Activated CD8-positive, alpha-beta memory T cell treated with anti-CD3 and anti-CD28 coated beads, Interleukin-2, amount 10 ng/mL, durations not matched to agents 7 days and 5 days (primary cell): ENCODE data around the gene SYCE3. TPM values are rescaled to one million over a fixed set of nuclear protein-coding genes. Genes with fewer than 3 reads are reported as not detected.

Experiments
- ATAC-seq: fragments of 150-1000 bp; cut with Tn5 transposase; one replicate; pipeline ENCODE4 v1.10.0; 2021; ENCODE audit warnings: moderate library complexity
- CTCF ChIA-PET: fragments of 350-600 bp; sonication (Branson Sonifier 250); formaldehyde crosslinking; loops from one replicate; lab custom pipeline; 2021; ENCODE audit warnings: antibody characterized with exemption; lab: Charles Lee
- DNase-seq: peaks from one replicate; pipeline ENCODE4 v3.0.0-alpha.2; 2020
- H3K27ac Mint-ChIP-seq: one replicate; pipeline ENCODE4 v1.8.0; 2021; ENCODE audit warnings: mild to moderate bottlenecking, mixed read lengths
- H3K27me3 Mint-ChIP-seq: one replicate; pipeline ENCODE4 v1.8.0; 2021; ENCODE audit warnings: mixed read lengths
- H3K36me3 Mint-ChIP-seq: one replicate; pipeline ENCODE4 v1.8.0; 2021; ENCODE audit warnings: mild to moderate bottlenecking, mixed read lengths
- H3K4me1 Mint-ChIP-seq: one replicate; pipeline ENCODE4 v1.8.0; 2021; ENCODE audit warnings: mixed read lengths
- H3K4me3 Mint-ChIP-seq: one replicate; pipeline ENCODE4 v1.8.0; 2021; ENCODE audit warnings: mild to moderate bottlenecking, moderate library complexity, mixed read lengths
- H3K9me3 Mint-ChIP-seq: one replicate; pipeline ENCODE4 v1.8.0; 2022; ENCODE audit warnings: low read depth, mixed read lengths
- total RNA-seq, 2 experiments: library from RNA; stranded (reverse); gene quantifications; one replicate each; pipeline ENCODE4 v1.2.3, GENCODE V29; 2021

The SYCE3 gene
- total RNA-seq, 2 experiments from 2014 or later, result 0.76 to 0.96 TPM

DNA sequence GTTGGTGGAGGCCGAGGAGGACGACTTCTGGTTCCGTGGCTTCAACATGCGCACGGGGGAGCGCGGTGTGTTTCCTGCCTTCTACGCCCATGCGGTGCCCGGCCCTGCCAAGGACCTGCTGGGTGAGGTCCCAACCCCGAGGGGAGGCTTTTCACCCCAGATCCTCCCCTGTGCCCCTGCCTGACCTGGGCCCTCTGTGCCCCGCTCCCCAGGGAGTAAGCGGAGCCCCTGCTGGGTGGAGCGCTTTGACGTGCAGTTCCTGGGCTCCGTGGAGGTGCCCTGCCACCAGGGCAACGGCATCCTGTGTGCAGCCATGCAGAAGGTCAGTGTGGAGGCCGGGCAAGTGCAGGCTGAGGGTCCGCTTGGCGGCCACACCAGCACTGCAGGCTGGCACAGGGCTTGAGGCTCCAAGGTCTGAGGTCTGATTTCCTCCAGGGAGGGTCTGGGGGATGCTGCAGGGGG, 42.9 kb upstream of the SYCE3 start:
- Mint-ChIP-seq H3K4me1 (peaks cover 2% of the 10 kb centered on the region), H3K4me3 (no peak overlapping the region), H3K27ac (no peak overlapping the region), H3K9me3 (no peaks in the 10 kb centered on the region), H3K36me3 (no peaks in the 10 kb centered on the region), H3K27me3 (peaks cover 36% of the 10 kb centered on the region)
- ATAC-seq, result no peak
- no peak for DNase-seq
- CTCF ChIA-PET, result interaction anchor here (1.8 kb wide), 1 partner anchor 58 kb away, joined by 4 read pairs; no protein-coding TSS in a partner anchor

DNA sequence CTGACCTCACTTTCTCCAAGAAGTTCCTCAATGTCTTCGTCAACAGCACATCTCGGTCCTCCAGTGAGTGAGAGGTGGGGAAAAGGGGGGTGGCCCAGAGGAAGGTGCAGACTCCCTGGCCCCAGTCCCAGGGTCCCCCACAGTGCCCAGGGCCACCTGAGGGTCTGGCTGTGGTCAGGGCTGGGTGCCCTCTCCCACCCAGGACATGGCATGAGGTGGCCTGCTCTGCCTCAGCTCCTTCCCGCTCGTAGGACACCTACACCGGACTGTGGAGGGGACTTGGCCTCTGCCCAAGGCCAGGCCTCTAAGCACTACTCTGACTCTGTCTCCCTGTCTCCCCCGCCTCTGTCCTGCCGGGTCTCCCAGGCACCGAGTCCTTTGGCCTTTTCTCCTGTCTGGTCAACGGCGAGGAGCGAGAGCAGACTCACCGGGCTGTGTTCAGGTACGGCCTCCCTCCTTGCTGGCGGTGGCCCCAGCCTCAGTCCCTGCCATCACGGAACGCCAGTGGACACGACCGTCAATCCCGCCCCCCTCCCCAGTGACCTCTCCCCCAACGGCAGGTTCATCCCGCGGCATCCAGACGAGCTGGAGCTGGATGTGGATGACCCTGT, 42.4 kb upstream of the SYCE3 start:
- H3K9me3 Mint-ChIP-seq, result no peaks in the 10 kb centered on the region
- H3K36me3 Mint-ChIP-seq, result no peaks in the 10 kb centered on the region
- no peak for ATAC-seq
- H3K4me1 Mint-ChIP-seq, result peaks cover 2% of the 10 kb centered on the region
- CTCF ChIA-PET, result interaction anchor here (1.8 kb wide), 1 partner anchor 57 kb away, joined by 4 read pairs; no protein-coding TSS in a partner anchor
- no peak overlapping the region for H3K27ac Mint-ChIP-seq
- peaks cover 36% of the 10 kb centered on the region for H3K27me3 Mint-ChIP-seq
- no peak overlapping the region for H3K4me3 Mint-ChIP-seq
- no peak for DNase-seq

DNA sequence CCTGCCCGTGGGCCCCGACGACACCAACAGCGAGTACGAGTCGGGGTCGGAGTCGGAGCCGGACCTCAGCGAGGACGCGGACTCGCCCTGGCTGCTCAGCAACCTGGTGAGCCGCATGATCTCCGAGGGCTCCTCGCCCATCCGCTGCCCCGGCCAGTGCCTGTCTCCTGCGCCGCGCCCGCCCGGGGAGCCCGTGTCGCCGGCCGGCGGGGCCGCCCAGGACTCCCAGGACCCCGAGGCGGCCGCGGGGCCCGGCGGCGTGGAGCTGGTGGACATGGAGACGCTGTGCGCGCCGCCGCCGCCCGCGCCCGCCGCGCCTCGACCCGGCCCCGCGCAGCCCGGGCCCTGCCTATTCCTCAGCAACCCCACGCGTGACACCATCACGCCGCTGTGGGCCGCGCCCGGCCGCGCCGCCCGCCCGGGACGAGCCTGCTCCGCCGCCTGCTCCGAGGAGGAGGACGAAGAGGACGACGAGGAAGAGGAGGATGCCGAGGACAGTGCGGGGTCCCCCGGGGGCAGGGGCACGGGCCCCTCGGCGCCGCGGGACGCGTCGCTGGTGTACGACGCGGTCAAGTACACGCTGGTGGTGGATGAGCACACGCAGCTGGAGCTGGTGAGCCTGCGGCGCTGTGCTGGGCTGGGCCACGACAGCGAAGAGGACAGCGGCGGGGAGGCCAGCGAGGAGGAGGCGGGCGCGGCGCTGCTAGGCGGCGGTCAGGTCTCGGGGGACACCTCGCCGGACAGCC, 41.7 kb upstream of the SYCE3 start:
- no peaks in the 10 kb centered on the region for H3K9me3 Mint-ChIP-seq
- no peaks in the 10 kb centered on the region for H3K36me3 Mint-ChIP-seq
- CTCF ChIA-PET, result no interaction called here
- H3K27me3 Mint-ChIP-seq, result peaks cover 43% of the 10 kb centered on the region
- ATAC-seq, result no peak
- no peak overlapping the region for H3K27ac Mint-ChIP-seq
- no peak overlapping the region for H3K4me3 Mint-ChIP-seq
- no peak for DNase-seq
- H3K4me1 Mint-ChIP-seq, result peaks cover 6% of the 10 kb centered on the region

DNA sequence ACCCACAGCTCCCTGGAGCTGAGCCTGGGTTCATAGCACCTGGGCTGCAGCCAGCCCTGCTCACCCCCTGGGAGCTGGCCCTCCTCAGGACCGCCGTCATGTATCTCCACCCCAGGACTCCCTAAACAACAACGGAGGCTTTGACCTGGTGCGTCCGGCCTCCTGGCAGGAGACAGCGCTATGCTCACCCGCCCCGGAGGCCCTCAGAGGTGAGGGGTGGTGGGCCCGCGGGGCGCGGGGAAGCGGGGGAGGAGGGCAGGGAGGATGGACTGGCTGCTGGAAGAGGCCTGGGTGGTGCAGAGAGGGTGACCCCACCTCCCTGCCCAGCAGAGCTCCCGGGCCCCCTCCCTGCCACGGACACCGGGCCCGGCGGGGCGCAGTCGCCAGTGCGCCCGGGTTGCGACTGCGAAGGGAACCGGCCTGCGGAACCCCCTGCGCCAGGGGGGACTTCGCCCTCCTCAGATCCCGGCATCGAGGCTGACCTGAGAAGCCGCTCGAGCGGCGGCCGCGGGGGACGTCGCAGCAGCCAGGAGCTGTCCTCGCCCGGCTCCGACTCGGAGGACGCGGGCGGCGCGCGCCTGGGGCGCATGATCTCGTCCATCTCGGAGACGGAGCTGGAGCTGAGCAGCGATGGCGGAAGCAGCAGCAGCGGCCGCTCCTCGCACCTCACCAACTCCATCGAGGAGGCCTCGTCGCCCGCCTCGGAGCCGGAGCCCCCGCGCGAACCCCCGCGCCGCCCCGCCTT, 41.0 kb upstream of the SYCE3 start:
- no peaks in the 10 kb centered on the region for H3K36me3 Mint-ChIP-seq
- H3K9me3 Mint-ChIP-seq, result no peaks in the 10 kb centered on the region
- no peak for DNase-seq
- no peak for ATAC-seq
- CTCF ChIA-PET, result no interaction called here
- peaks cover 46% of the 10 kb centered on the region for H3K27me3 Mint-ChIP-seq
- H3K4me3 Mint-ChIP-seq, result no peak overlapping the region
- H3K4me1 Mint-ChIP-seq, result peaks cover 6% of the 10 kb centered on the region
- H3K27ac Mint-ChIP-seq, result no peak overlapping the region

DNA sequence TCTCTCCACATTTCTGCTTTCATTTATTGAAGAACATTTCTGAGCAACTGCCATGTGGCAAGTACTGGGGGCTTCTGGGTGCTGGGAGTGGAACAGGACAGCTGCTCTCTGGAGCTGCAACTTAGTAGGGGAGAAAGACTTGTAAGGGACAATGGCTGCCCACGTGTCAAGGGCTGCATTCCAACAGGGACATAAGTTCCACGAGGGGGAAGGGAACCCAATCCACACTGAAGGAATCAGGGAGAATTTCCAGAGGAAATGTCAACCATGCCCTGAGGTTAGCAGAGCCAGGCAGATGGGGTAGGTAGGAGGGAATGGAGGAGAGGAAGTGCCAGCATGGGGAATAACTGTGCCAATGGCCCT, 39.6 kb upstream of the SYCE3 start:
- peaks cover 44% of the 10 kb centered on the region for H3K27me3 Mint-ChIP-seq
- DNase-seq (no peak), ATAC-seq (no peak)
- no peak overlapping the region for H3K27ac Mint-ChIP-seq
- CTCF ChIA-PET, result interaction anchor here (2.1 kb wide), 1 partner anchor 19 kb away, joined by 4 read pairs; no protein-coding TSS in a partner anchor
- H3K4me3 Mint-ChIP-seq, result no peak overlapping the region
- peaks cover 6% of the 10 kb centered on the region for H3K4me1 Mint-ChIP-seq
- H3K9me3 Mint-ChIP-seq, result no peaks in the 10 kb centered on the region
- H3K36me3 Mint-ChIP-seq, result no peaks in the 10 kb centered on the region

DNA sequence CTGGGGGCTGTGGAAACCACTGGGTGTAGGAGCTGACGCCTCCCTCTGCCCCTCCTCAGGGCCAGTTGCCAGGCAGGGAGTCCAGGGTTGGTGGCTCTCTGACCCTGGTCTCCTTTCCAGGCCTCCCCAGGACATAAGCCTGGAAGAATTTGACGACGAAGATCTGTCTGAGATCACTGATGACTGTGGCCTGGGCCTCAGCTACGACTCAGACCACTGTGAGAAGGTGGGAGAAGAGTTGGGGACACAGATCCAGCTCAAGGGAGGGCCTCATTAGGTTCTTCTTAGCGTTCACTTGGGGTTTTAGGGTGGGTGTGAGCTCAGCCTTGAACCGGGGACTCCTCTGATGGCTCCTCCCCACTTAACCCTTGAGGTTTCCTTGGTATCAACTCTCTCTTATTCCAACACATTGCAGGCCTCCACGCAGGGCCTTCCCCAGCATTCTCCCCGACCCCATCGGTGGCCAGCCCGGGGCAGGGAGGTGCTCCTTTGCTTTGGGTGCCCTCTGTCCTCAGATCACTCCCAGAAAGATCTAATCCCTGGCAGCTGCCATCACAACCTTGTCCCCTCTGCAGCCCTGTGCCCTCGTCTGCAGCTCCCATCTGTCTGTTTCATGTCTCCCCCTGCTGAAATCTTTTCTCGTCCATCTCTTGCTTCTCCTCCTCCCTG, 39.1 kb upstream of the SYCE3 start:
- peak overlapping the region; percentile 24 for H3K4me3 Mint-ChIP-seq
- peaks cover 6% of the 10 kb centered on the region for H3K4me1 Mint-ChIP-seq
- H3K27me3 Mint-ChIP-seq, result peaks cover 46% of the 10 kb centered on the region
- DNase-seq, result no peak
- no peaks in the 10 kb centered on the region for H3K9me3 Mint-ChIP-seq
- CTCF ChIA-PET, result interaction anchor here (2.1 kb wide), 1 partner anchor 20 kb away, joined by 4 read pairs; no protein-coding TSS in a partner anchor
- H3K27ac Mint-ChIP-seq, result no peak overlapping the region
- ATAC-seq, result no peak
- no peaks in the 10 kb centered on the region for H3K36me3 Mint-ChIP-seq

DNA sequence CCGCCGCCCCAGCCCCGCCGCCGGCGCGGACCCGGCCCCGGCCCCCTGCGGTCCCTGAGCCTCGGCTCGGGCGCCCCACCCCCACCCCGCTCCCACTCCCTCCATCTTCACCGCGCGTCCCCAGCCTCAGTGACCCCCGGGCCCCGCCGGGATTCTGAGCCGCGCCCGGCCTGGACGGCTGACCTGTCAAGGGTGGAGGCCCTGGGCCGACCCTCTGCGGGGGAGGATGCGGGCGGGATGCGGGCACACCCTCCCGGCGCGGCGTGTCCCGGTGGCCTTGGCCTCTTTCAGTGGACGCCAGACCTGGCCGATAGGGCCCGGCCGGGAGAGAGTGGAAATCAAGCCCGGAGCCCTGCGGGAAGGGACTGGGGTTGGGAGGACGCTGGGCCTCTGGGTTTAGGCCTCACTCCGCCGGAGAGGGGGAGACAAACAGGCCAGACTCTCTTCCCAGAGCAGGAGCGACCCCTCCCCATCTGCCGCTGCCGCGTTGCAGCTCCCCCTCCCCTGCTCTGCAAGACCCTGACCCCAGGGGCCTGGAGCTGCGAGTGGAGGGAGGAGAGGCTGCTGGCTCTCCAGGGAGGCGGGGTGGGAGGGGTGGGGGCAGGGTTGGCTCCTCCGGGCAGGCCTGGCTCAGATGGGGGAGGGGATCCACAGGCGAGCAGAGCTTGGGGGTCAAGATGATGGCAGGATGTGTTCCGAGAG, 38.4 kb upstream of the SYCE3 start:
- Mint-ChIP-seq H3K9me3 (no peaks in the 10 kb centered on the region), H3K27ac (no peak overlapping the region), H3K4me3 (no peak overlapping the region), H3K36me3 (no peaks in the 10 kb centered on the region), H3K4me1 (peaks cover 6% of the 10 kb centered on the region), H3K27me3 (peaks cover 48% of the 10 kb centered on the region)
- ATAC-seq (no peak), DNase-seq (no peak)
- CTCF ChIA-PET, result interaction anchor here (2.1 kb wide), 1 partner anchor 20 kb away, joined by 4 read pairs; no protein-coding TSS in a partner anchor

DNA sequence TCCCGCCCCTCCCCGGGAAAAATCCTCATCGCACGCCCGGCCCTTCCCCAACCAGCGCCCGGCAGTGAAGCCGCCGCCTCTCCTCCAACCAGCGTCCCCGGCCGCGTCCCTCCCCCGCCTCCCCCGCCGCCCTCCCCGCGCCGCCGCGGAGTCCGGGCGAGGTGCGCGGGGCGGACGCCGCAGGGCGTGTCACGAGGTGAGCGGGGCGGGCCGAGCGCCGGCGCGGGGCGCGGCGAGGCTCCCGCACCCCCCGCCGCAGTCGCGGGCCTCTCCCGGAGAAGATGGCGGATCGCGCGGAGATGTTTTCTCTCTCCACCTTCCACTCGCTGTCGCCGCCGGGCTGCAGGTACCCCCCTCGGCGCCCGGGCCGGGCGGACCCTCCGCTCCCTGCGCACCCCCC, 37.8 kb upstream of the SYCE3 start, which contains the start of gene MAPK8IP2:
Gene MAPK8IP2 (plus strand): TSS at position 256 of the 400 bp plus-strand sequence. CDS start 26 bp downstream, at position 282.
- Mint-ChIP-seq H3K4me3 (peak within 1 kb of the TSS; percentile 27), H3K27ac (no peak within 1 kb of the TSS), H3K36me3 (no peaks in the 10 kb centered on the region), H3K4me1 (peaks cover 6% of the 10 kb centered on the region), H3K9me3 (no peaks in the 10 kb centered on the region), H3K27me3 (peaks cover 45% of the 10 kb centered on the region)
- DNase-seq (no peak), ATAC-seq (peak; percentile 35)
- CTCF ChIA-PET, result no interaction called here

DNA sequence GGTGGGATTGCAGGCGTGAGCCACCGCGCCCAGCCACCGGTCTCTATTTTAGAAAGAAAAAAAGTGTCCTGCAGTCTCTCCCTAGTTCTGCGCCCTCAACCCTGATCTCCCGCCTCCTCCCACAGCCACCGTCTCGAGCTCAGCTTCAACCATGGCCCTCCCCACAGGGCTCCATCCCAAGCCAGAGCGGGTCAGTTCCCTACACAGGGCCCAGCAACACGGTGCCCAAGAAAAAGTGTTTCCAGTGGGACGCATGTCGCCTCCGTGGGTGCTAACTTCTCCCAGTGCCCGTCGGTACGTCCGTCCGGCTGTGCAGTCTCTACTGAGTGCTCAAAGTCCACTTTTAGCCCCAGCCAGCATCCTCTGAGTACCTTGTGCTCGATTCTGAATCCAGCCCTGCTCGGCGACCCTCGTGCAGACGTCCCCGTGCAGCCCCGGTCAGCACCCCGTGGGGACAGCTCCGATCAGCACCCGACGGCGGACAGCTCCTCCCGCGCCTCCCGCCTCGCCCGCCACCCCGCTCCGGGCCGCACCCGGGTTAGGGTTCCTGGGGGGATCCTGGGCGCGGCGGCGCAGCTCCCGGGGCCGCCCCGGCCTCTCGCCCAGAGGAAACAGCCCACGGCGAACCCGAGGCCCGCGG, 37.2 kb upstream of the SYCE3 start:
- no peaks in the 10 kb centered on the region for H3K9me3 Mint-ChIP-seq
- H3K36me3 Mint-ChIP-seq, result no peaks in the 10 kb centered on the region
- peaks cover 40% of the 10 kb centered on the region for H3K27me3 Mint-ChIP-seq
- ATAC-seq (peak; percentile 92), DNase-seq (peak; percentile 75)
- H3K27ac Mint-ChIP-seq, result no peak overlapping the region
- H3K4me3 Mint-ChIP-seq, result peak overlapping the region; percentile 27
- CTCF ChIA-PET, result interaction anchor here (1.1 kb wide), 1 partner anchor 21 kb away, joined by 3 read pairs; no protein-coding TSS in a partner anchor
- peaks cover 6% of the 10 kb centered on the region for H3K4me1 Mint-ChIP-seq

DNA sequence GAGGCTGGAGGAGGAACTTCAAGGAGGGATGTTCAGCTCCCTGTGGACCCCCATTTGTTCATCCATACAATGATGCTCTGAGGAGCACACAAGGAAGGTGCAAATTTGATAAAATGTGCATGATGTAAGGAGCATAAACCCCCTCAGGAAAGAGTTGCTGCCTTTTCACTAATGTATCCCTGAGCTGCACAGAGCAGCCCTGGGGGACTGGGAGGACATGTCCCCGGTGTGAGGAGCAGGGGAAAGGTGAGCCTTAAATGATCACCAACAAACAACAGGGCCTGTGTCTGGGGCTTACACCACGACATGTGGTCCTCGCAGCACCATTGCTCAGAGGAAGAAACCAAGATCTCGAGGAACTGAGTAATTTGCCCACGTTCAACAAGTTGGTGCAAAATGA, 34.4 kb upstream of the SYCE3 start:
- peaks cover 6% of the 10 kb centered on the region for H3K4me1 Mint-ChIP-seq
- CTCF ChIA-PET, result no interaction called here
- no peak overlapping the region for H3K4me3 Mint-ChIP-seq
- no peaks in the 10 kb centered on the region for H3K9me3 Mint-ChIP-seq
- H3K27ac Mint-ChIP-seq, result no peak overlapping the region
- H3K27me3 Mint-ChIP-seq, result peaks cover 25% of the 10 kb centered on the region
- DNase-seq (no peak), ATAC-seq (no peak)
- H3K36me3 Mint-ChIP-seq, result no peaks in the 10 kb centered on the region

DNA sequence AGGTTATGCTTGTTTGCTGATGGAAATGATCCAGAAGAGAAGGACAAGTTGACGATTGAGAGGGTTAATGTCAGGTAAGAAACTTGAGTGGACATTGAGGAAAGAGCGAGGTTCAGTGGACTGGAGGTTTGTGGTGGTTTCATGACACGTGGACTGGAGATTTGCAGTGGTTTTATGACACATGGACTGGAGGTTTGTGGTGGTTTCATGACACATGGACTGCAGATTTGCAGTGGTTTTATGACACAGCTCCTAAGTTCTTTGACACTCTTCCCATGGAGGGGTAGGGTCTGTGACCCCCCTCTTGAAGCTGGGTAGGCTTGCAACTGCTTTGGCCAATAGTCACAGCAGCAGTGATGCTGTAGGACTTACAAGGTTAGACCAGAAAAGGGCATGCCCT, 32.5 kb upstream of the SYCE3 start:
- no peak for ATAC-seq
- H3K36me3 Mint-ChIP-seq, result peaks cover 1% of the 10 kb centered on the region
- CTCF ChIA-PET, result no interaction called here
- DNase-seq, result no peak
- H3K9me3 Mint-ChIP-seq, result no peaks in the 10 kb centered on the region
- no peak overlapping the region for H3K4me3 Mint-ChIP-seq
- peaks cover 4% of the 10 kb centered on the region for H3K4me1 Mint-ChIP-seq
- H3K27ac Mint-ChIP-seq, result no peak overlapping the region
- H3K27me3 Mint-ChIP-seq, result peaks cover 21% of the 10 kb centered on the region

DNA sequence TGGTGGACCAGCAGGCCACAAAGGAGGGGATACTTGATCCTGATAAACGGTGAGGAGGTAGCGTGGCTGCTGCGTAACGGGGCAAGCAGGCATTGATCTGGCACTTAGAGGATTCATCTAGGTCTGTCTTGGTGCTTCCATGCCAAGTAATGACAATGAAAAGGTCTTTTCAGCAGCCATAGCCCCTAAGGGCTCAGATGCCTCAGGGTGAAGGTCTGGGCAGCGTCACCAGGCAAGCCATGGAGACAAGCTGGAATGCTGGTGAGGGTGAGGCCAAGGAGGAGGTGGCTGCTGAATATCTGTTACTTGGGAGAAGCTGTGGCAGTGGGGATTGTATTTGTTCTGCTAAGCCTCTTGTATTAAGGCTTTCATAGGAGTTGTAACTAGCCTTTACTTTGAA, 24.7 kb upstream of the SYCE3 start:
- H3K36me3 Mint-ChIP-seq, result peaks cover 1% of the 10 kb centered on the region
- H3K27me3 Mint-ChIP-seq, result peaks cover 8% of the 10 kb centered on the region
- CTCF ChIA-PET, result interaction anchor here (1.3 kb wide), 1 partner anchor 25 kb away, joined by 6 read pairs; the partner anchor contains the start of gene SYCE3
- DNase-seq (no peak), ATAC-seq (no peak)
- H3K9me3 Mint-ChIP-seq, result no peaks in the 10 kb centered on the region
- peaks cover 8% of the 10 kb centered on the region for H3K4me1 Mint-ChIP-seq
- no peak overlapping the region for H3K4me3 Mint-ChIP-seq
- H3K27ac Mint-ChIP-seq, result no peak overlapping the region
